Right lobe of liver (tissue), 6 donors: ENCODE data around the gene RPS6KA2. TPM values are rescaled to one million over a fixed set of nuclear protein-coding genes. Genes with fewer than 3 reads are reported as not detected.

Source experiments
- ATAC-seq, 4 donors: fragments of 200-7000 bp; cut with Tn5 transposase; one replicate each; pipeline ENCODE4 v1.9.1; 2020; ENCODE audit warnings: mild to moderate bottlenecking in 4 of 4, moderate library complexity in 4 of 4
- DNase-seq, 3 donors: peaks; one replicate each; pipeline ENCODE4 v3.0.0-alpha.2; 2020
- H3K27ac ChIP-seq, 3 donors: fragments of 200-600 bp; one replicate each; pipeline ENCODE4 v1.8.0; 2022
- H3K27me3 ChIP-seq, 2 donors: fragments of 200-600 bp; one replicate each; pipeline ENCODE4 v1.8.0; 2022
- H3K36me3 ChIP-seq, 4 donors: fragments of 200-600 bp; sonication (generic) in 1 of 4; one replicate each; pipeline versions ENCODE4 v1.5.1 to v1.8.0; 2017 to 2022; ENCODE audit warnings: control low read depth in 1 of 4
- H3K4me1 ChIP-seq, 4 donors: fragments of 200-600 bp; sonication (generic) in 1 of 4; one replicate each; pipeline versions ENCODE4 v1.5.1 to v1.8.0; 2017 to 2022; ENCODE audit warnings: control low read depth in 1 of 4
- H3K4me3 ChIP-seq, 3 donors: fragments of 200-600 bp; one replicate each; pipeline ENCODE4 v1.8.0; 2022
- H3K9me3 ChIP-seq, 4 donors: fragments of 200-600 bp; sonication (generic) in 1 of 4; one replicate each; pipeline versions ENCODE4 v1.5.1 to v1.8.0; 2017 to 2022; ENCODE audit warnings: control low read depth in 1 of 4
- CTCF ChIP-seq, 4 donors: fragments of 200-600 bp in 3 of 4; fragments of 450-650 bp in 1 of 4; IDR thresholded peaks; one replicate each; pipeline versions ENCODE4 v1.5.1 to v1.8.0; 2016 to 2022; ENCODE audit warnings: antibody characterized with exemption in 4 of 4, mild to moderate bottlenecking in 2 of 4
- POLR2A ChIP-seq: fragments of 450-650 bp; IDR thresholded peaks from one replicate; pipeline ENCODE4 v1.6.1; 2017; ENCODE audit warnings: antibody characterized with exemption, mild to moderate bottlenecking
- whole genome bisulfite sequencing: methylation state at CpG from one replicate; pipeline ENCODE4 v1.1.6; 2018; ENCODE audit warnings: low coverage, low lambda C conversion rate; ENCODE audit not compliant: insufficient coverage; ENCODE audit errors: missing lambda C conversion rate; 5-methylcytosine and 5-hydroxymethylcytosine counted together
- intact Hi-C, 2 donors: fragments of 100-400 bp; cut with DNase I; formaldehyde crosslinking; loops; one replicate each; pipeline versions ENCODE4 v1.11.2 to v1.14.1; 2022
- total RNA-seq, 6 experiments: library from RNA; depleted of rRNA in 2 of 6; stranded (reverse); fragments of >200 nt in 2 of 6; fragmentation: NEBNext Ultra II Directional in 3 of 6; extraction: Animal tissue kit (Norgen Biotek cat#: 25700) in 3 of 6; gene quantifications; one replicate each; pipeline versions ENCODE4 v1.1.0 to v1.2.4, GENCODE V29; 2016 to 2023
- donor health status: DM: no; HTN: yes; CAD: no.
- donor health status: DM: no; HTN: no; CAD: no.
- donor health status: DM: no; HTN: no; CAD: no.
- donor health status: DM: no; HTN: yes; CAD: no.
- donor health status: DM: no; HTN: yes; CAD: no.

RPS6KA2 gene
- total RNA-seq, 6 experiments from 2014 or later: 6.4 to 18.1 (median 11.1) TPM

GRCh38 chr6:166430269-166430668 lies 196.8 kb downstream of the RPS6KA2 start:
- H3K4me3 ChIP-seq: no peak overlapping the region
- 96% methylated on average over 6 of the region's 17 CpGs for WGBS
- no peaks in the 10 kb centered on the region for H3K27me3 ChIP-seq
- H3K27ac ChIP-seq: no peak overlapping the region
- no peak for TF ChIP-seq POLR2A
- TF ChIP-seq CTCF (IDR thresholded peaks at IDR 0.05): no peak
- no peaks in the 10 kb centered on the region for H3K36me3 ChIP-seq
- no peaks in the 10 kb centered on the region for H3K9me3 ChIP-seq
- intact Hi-C loops: no loop called here
- DNase-seq (no peak), ATAC-seq (no peak)
- H3K4me1 ChIP-seq: no peaks in the 10 kb centered on the region

GRCh38 chr6:166424431-166424830 lies 202.6 kb downstream of the RPS6KA2 start:
- H3K27ac ChIP-seq: no peak overlapping the region
- no peaks in the 10 kb centered on the region for H3K36me3 ChIP-seq
- H3K27me3 ChIP-seq: no peaks in the 10 kb centered on the region
- intact Hi-C loops: no loop called here
- peaks cover 0 to 10% (median 0%) of the 10 kb centered on the region in 4 donors for H3K4me1 ChIP-seq
- H3K9me3 ChIP-seq: no peaks in the 10 kb centered on the region
- DNase-seq (no peak), ATAC-seq (no peak)
- no peak overlapping the region for H3K4me3 ChIP-seq
- WGBS: over 99% methylated on average over 10 of the region's 12 CpGs
- TF ChIP-seq POLR2A (no peak), CTCF (IDR thresholded peaks at IDR 0.05) (no peak)

GRCh38 chr6:166423781-166424180 lies 203.3 kb downstream of the RPS6KA2 start:
- peaks cover 0 to 15% (median 0%) of the 10 kb centered on the region in 4 donors for H3K4me1 ChIP-seq
- no peaks in the 10 kb centered on the region for H3K27me3 ChIP-seq
- H3K36me3 ChIP-seq: no peaks in the 10 kb centered on the region
- intact Hi-C loops: no loop called here
- no peak for ATAC-seq
- H3K27ac ChIP-seq: no peak overlapping the region
- no peak overlapping the region for H3K4me3 ChIP-seq
- 100% methylated on average over 3 of the region's 7 CpGs for WGBS
- no peaks in the 10 kb centered on the region for H3K9me3 ChIP-seq
- no peak for DNase-seq
- no peak for TF ChIP-seq CTCF (IDR thresholded peaks at IDR 0.05)

- 92% methylated on average over 8 of the region's 22 CpGs for WGBS
- no peak for TF ChIP-seq CTCF (IDR thresholded peaks at IDR 0.05)
- no peak for TF ChIP-seq POLR2A
- Histone ChIP-seq H3K27ac (no peak overlapping the region), H3K9me3 (no peaks in the 10 kb centered on the region), H3K4me3 (no peak overlapping the region), H3K27me3 (no peaks in the 10 kb centered on the region), H3K4me1 (peaks cover 0 to 17% (median 0%) of the 10 kb centered on the region in 4 donors), H3K36me3 (no peaks in the 10 kb centered on the region)
- no peak for ATAC-seq
- DNase-seq: peak in 1 of 3 donors; percentile 28
- intact Hi-C loops: no loop called here
Observed at GRCh38 chr6:166423051-166423745, 203.9 kb downstream of the RPS6KA2 start.
